HUES64 (cell line): ENCODE results near the gene COL4A1.

Experiments
- H3K27ac ChIP-seq: 2 replicates; pipeline ENCODE4 v1.7.0; 2013; ENCODE audit warnings: low read depth, low read length, inconsistent platforms
- H3K27me3 ChIP-seq: 2 replicates; pipeline ENCODE4 v1.6.1; 2013; ENCODE audit warnings: mild to moderate bottlenecking, low read length; ENCODE audit not compliant: insufficient read depth
- H3K36me3 ChIP-seq: 2 replicates; pipeline ENCODE4 v1.6.1; 2013; ENCODE audit warnings: mild to moderate bottlenecking, low read length; ENCODE audit not compliant: insufficient read depth
- H3K4me1 ChIP-seq: 2 replicates; pipeline ENCODE4 v1.6.1; 2013; ENCODE audit warnings: mild to moderate bottlenecking, low read length, moderate library complexity; ENCODE audit not compliant: insufficient read depth
- H3K4me3 ChIP-seq: 2 replicates; pipeline ENCODE4 v1.5.1; 2013; ENCODE audit warnings: mild to moderate bottlenecking, low read length, moderate library complexity
- H3K9ac ChIP-seq: 2 replicates; pipeline ENCODE4 v1.6.1; 2013; ENCODE audit warnings: mild to moderate bottlenecking, low read depth, low read length
- H3K9me3 ChIP-seq: 2 replicates; pipeline ENCODE4 v1.6.1; 2013; ENCODE audit warnings: low read depth, low read length; ENCODE audit not compliant: insufficient read depth
- WGBS: fragments of 150-250, 120-280 bp; methylation state at CpG from one replicate; pipeline ENCODE4 v1.1.7; 2013; ENCODE audit warnings: missing lambda C conversion rate; 5-methylcytosine and 5-hydroxymethylcytosine counted together

COL4A1 gene

GRCh38 chr13:110305949-110306339 lies 1.0 kb downstream of the COL4A1 start:
- Histone ChIP-seq H3K27ac (no peak overlapping the region), H3K4me3 (peak overlapping the region; percentile 75), H3K27me3 (peaks cover 20% of the 10 kb centered on the region), H3K9me3 (no peaks in the 10 kb centered on the region), H3K4me1 (peaks cover 21% of the 10 kb centered on the region), H3K9ac (peak overlapping the region; percentile 91; the same call in 1 of the 2 replicates), H3K36me3 (peaks cover 10% of the 10 kb centered on the region; the same call in 1 of the 2 replicates)
- 16% methylated on average over 6 of the region's 6 CpGs for WGBS

GRCh38 chr13:110305544-110305943 lies 1.4 kb downstream of the COL4A1 start:
- H3K4me3 ChIP-seq: peak overlapping the region; percentile 75
- peaks cover 21% of the 10 kb centered on the region for H3K4me1 ChIP-seq
- H3K9me3 ChIP-seq: no peaks in the 10 kb centered on the region
- H3K9ac ChIP-seq: no peak overlapping the region
- H3K36me3 ChIP-seq: peaks cover 7% of the 10 kb centered on the region; the same call in 1 of the 2 replicates
- H3K27ac ChIP-seq: no peak overlapping the region
- 65% methylated on average over 2 of the region's 2 CpGs for WGBS
- peaks cover 20% of the 10 kb centered on the region for H3K27me3 ChIP-seq

GRCh38 chr13:110305001-110305400 lies 2.0 kb downstream of the COL4A1 start:
- WGBS: 90% methylated on average over 4 of the region's 4 CpGs
- H3K27me3 ChIP-seq: peaks cover 20% of the 10 kb centered on the region
- no peaks in the 10 kb centered on the region for H3K9me3 ChIP-seq
- no peak overlapping the region for H3K9ac ChIP-seq
- peaks cover 4% of the 10 kb centered on the region; the same call in 1 of the 2 replicates for H3K36me3 ChIP-seq
- H3K4me3 ChIP-seq: peak overlapping the region; percentile 75; the same call in 1 of the 2 replicates
- no peak overlapping the region for H3K27ac ChIP-seq
- peaks cover 21% of the 10 kb centered on the region for H3K4me1 ChIP-seq

GRCh38 chr13:110304256-110304655 lies 2.7 kb downstream of the COL4A1 start:
- Histone ChIP-seq H3K4me1 (peaks cover 23% of the 10 kb centered on the region), H3K27ac (no peak overlapping the region), H3K9ac (no peak overlapping the region), H3K36me3 (peaks cover under 1% of the 10 kb centered on the region; the same call in 1 of the 2 replicates), H3K9me3 (no peaks in the 10 kb centered on the region), H3K4me3 (no peak overlapping the region), H3K27me3 (peaks cover 20% of the 10 kb centered on the region)
- 84% methylated on average over 3 of the region's 4 CpGs for WGBS

- 92% methylated on average over 7 of the region's 7 CpGs for WGBS
- H3K4me1 ChIP-seq: peaks cover 24% of the 10 kb centered on the region
- no peak overlapping the region for H3K27ac ChIP-seq
- no peak overlapping the region for H3K9ac ChIP-seq
- H3K27me3 ChIP-seq: peaks cover 20% of the 10 kb centered on the region
- no peaks in the 10 kb centered on the region for H3K36me3 ChIP-seq
- no peak overlapping the region for H3K4me3 ChIP-seq
- no peaks in the 10 kb centered on the region for H3K9me3 ChIP-seq
Measured at GRCh38 chr13:110303644-110304043, 3.3 kb downstream of the COL4A1 start.

GRCh38 chr13:110302997-110303396 lies 4.0 kb downstream of the COL4A1 start:
- Histone ChIP-seq H3K27me3 (peaks cover 16% of the 10 kb centered on the region), H3K27ac (no peak overlapping the region), H3K36me3 (no peaks in the 10 kb centered on the region), H3K4me1 (peaks cover 29% of the 10 kb centered on the region), H3K9ac (no peak overlapping the region), H3K9me3 (no peaks in the 10 kb centered on the region), H3K4me3 (no peak overlapping the region)
- WGBS: 81% methylated on average over 2 of the region's 2 CpGs

GRCh38 chr13:110301606-110302553 lies 5.1 kb downstream of the COL4A1 start:
- Histone ChIP-seq H3K9ac (no peak overlapping the region), H3K4me1 (peaks cover 34% of the 10 kb centered on the region), H3K27ac (no peak overlapping the region), H3K27me3 (peaks cover 12% of the 10 kb centered on the region; the same call in 1 of the 2 replicates), H3K9me3 (no peaks in the 10 kb centered on the region), H3K4me3 (no peak overlapping the region), H3K36me3 (no peaks in the 10 kb centered on the region)
- 77% methylated on average over 21 of the region's 21 CpGs for WGBS

- no peak overlapping the region for H3K4me3 ChIP-seq
- H3K27me3 ChIP-seq: peaks cover 12% of the 10 kb centered on the region; the same call in 1 of the 2 replicates
- no peak overlapping the region for H3K9ac ChIP-seq
Measured at GRCh38 chr13:110301083-110301482, 5.9 kb downstream of the COL4A1 start.

GRCh38 chr13:110300090-110300815 lies 6.7 kb downstream of the COL4A1 start:
- Histone ChIP-seq H3K36me3 (no peaks in the 10 kb centered on the region), H3K27ac (no peak overlapping the region), H3K4me1 (peaks cover 28% of the 10 kb centered on the region), H3K9ac (no peak overlapping the region), H3K4me3 (no peak overlapping the region), H3K27me3 (peaks cover 4% of the 10 kb centered on the region; the same call in 1 of the 2 replicates), H3K9me3 (no peaks in the 10 kb centered on the region)
- WGBS: 88% methylated on average over 3 of the region's 3 CpGs

More at GRCh38 chr13:110301083-110301482, 5.9 kb downstream of the COL4A1 start:
- Histone ChIP-seq H3K27ac (no peak overlapping the region), H3K9me3 (no peaks in the 10 kb centered on the region), H3K36me3 (no peaks in the 10 kb centered on the region), H3K4me1 (peaks cover 36% of the 10 kb centered on the region)
- WGBS: 97% methylated on average over 4 of the region's 5 CpGs

GRCh38 chr13:110299283-110299840 lies 7.6 kb downstream of the COL4A1 start:
- no peaks in the 10 kb centered on the region for H3K36me3 ChIP-seq
- no peak overlapping the region for H3K4me3 ChIP-seq
- no peaks in the 10 kb centered on the region for H3K27me3 ChIP-seq
- H3K9ac ChIP-seq: no peak overlapping the region
- no peaks in the 10 kb centered on the region for H3K9me3 ChIP-seq
- WGBS: 75% methylated on average over 10 of the region's 10 CpGs
- peaks cover 23% of the 10 kb centered on the region for H3K4me1 ChIP-seq
- H3K27ac ChIP-seq: no peak overlapping the region
